HepG2 (cell line): Measurements from ENCODE around the gene ZFAND3. TPM values are rescaled to one million over a fixed set of nuclear protein-coding genes. Genes with fewer than 3 reads are reported as not detected.

Experiments used
- ATAC-seq: fragments of 200-7000 bp; cut with Tn5 transposase; 3 replicates; pipeline ENCODE4 v1.9.1; 2020; ENCODE audit warnings: mild to moderate bottlenecking, moderate library complexity
- BruUV-seq: library from RNA; stranded (reverse); fragments of 400-500 nt; replicated peaks from 2 replicates; lab custom pipeline; 2021; lab: Mats Ljungman, UMichigan
- CTCF ChIA-PET: fragments of 300-600 bp; formaldehyde crosslinking; extraction: SDS; loops from one replicate; lab custom pipeline; 2021; ENCODE audit warnings: low total read pairs, inconsistent platforms, low intra/inter-chr PET ratio; lab: Yijun Ruan, JAX
- POLR2A ChIA-PET: fragments of 350-600 bp; sonication (Branson Sonifier 250); formaldehyde crosslinking; loops from one replicate; lab custom pipeline; 2020; ENCODE audit warnings: antibody characterized with exemption, inconsistent platforms; lab: Yijun Ruan, JAX
- DNase-seq: peaks from one replicate; pipeline ENCODE4 v3.0.0-alpha.2; 2015; ENCODE audit warnings: low spot score
- FAIRE-seq: peaks from 3 replicates; lab custom pipeline; 2011; peaks lifted over from hg19 to GRCh38; lab: Jason Lieb, UNC
- H2AFZ ChIP-seq: one replicate; pipeline ENCODE4 v1.6.1; 2011; ENCODE audit warnings: low read length, inconsistent platforms
- H3K27ac ChIP-seq: fragments of 300-600 bp; 3 replicates; pipeline ENCODE4 v1.8.0; 2011; ENCODE audit warnings: mixed run types, mild to moderate bottlenecking, mixed read lengths, low read length, inconsistent platforms; ENCODE audit not compliant: insufficient read depth; ENCODE audit errors: extremely low read length
- H3K27me3 ChIP-seq, 2 experiments: fragments of 200-600 bp in 1 of 2; 2 replicates in 1 of 2; 3 replicates in 1 of 2; pipeline versions ENCODE4 v1.6.0 to v1.8.0; 2011; ENCODE audit warnings: low read length in 2 of 2, mild to moderate bottlenecking in 2 of 2, moderate library complexity in 2 of 2, inconsistent platforms in 1 of 2; ENCODE audit not compliant: insufficient read depth in 2 of 2, control insufficient read depth in 1 of 2
- H3K36me3 ChIP-seq, 2 experiments: fragments of 200-600 bp in 1 of 2; replicated peaks in 1 of 2; 2 replicates in 1 of 2; 3 replicates in 1 of 2; pipeline versions ENCODE4 v1.5.1 to v1.8.0; 2011; ENCODE audit warnings: low read length in 2 of 2, inconsistent platforms in 1 of 2; ENCODE audit not compliant: insufficient read depth in 2 of 2, control insufficient read depth in 1 of 2
- H3K4me1 ChIP-seq: 2 replicates; pipeline ENCODE4 v1.5.1; 2012; ENCODE audit warnings: low read length, inconsistent platforms; ENCODE audit not compliant: insufficient read depth
- H3K4me2 ChIP-seq: 2 replicates; pipeline ENCODE4 v1.6.0; 2011; ENCODE audit warnings: low read depth, low read length, inconsistent platforms
- H3K4me3 ChIP-seq, 3 experiments: fragments of 200-600 bp in 1 of 3; sonication (generic), shearing (Covaris generic) in 1 of 3; replicated peaks in 1 of 3; 2 replicates each; pipeline ENCODE4 v1.5.1; 2011 to 2016; ENCODE audit warnings: low read length in 3 of 3, inconsistent platforms in 2 of 3, low read depth in 2 of 3, mild to moderate bottlenecking in 2 of 3, control low read depth in 1 of 3, mixed read lengths in 1 of 3; ENCODE audit not compliant: insufficient read depth in 1 of 3
- H3K79me2 ChIP-seq: one replicate; pipeline ENCODE4 v1.6.1; 2011; ENCODE audit warnings: low read length, inconsistent platforms; ENCODE audit not compliant: insufficient read depth
- H3K9ac ChIP-seq: 2 replicates; pipeline ENCODE4 v1.6.0; 2011; ENCODE audit warnings: mild to moderate bottlenecking, low read depth, low read length, inconsistent platforms; ENCODE audit not compliant: insufficient read depth
- H3K9me3 ChIP-seq: 2 replicates; pipeline ENCODE4 v1.5.1; 2012; ENCODE audit warnings: mild to moderate bottlenecking, low read length
- H4K20me1 ChIP-seq: 2 replicates; pipeline ENCODE4 v1.6.0; 2011; ENCODE audit warnings: inconsistent platforms, mild to moderate bottlenecking, low read length, moderate library complexity; ENCODE audit not compliant: insufficient read depth
- ARID2 ChIP-seq: sonication (generic); formaldehyde crosslinking; IDR thresholded peaks from 2 replicates; pipeline ENCODE4 v1.8.1; 2022; ENCODE audit warnings: mild to moderate bottlenecking, missing genetic modification reagents, borderline replicate concordance
- ARNT2 ChIP-seq: sonication (generic); formaldehyde crosslinking; IDR thresholded peaks from 2 replicates; pipeline ENCODE4 v1.8.0; 2022; ENCODE audit warnings: mild to moderate bottlenecking, low read depth, missing genetic modification reagents, moderate library complexity
- ARNTL ChIP-seq: sonication (generic); formaldehyde crosslinking; IDR thresholded peaks from 2 replicates; pipeline ENCODE4 v1.4.0; 2020; ENCODE audit warnings: mild to moderate bottlenecking, missing genetic modification reagents
- HOXA9 ChIP-seq: sonication (generic); formaldehyde crosslinking; IDR thresholded peaks from 2 replicates; pipeline ENCODE4 v1.8.1; 2022; ENCODE audit warnings: missing genetic modification reagents, mild to moderate bottlenecking, moderate library complexity, borderline replicate concordance
- MAF1 ChIP-seq: sonication (generic); formaldehyde crosslinking; IDR thresholded peaks from 2 replicates; pipeline ENCODE4 v1.5.0; 2020; ENCODE audit warnings: missing genetic modification reagents, borderline replicate concordance
- NR2F2 ChIP-seq: IDR thresholded peaks from 2 replicates; pipeline ENCODE4 v1.6.1; 2012; ENCODE audit warnings: low read depth, inconsistent platforms, borderline replicate concordance
- POLR2AphosphoS2 ChIP-seq: IDR thresholded peaks from 2 replicates; pipeline ENCODE4 v1.6.1; 2011; ENCODE audit warnings: low read depth, low read length, improper control_type of control experiment
- RFX3 ChIP-seq: IDR thresholded peaks from 2 replicates; pipeline ENCODE4 v1.6.1; 2016; ENCODE audit warnings: missing biosample characterization, missing genetic modification reagents
- SIN3A ChIP-seq: IDR thresholded peaks from 2 replicates; pipeline ENCODE4 v1.6.1; 2011; ENCODE audit warnings: low read depth, mild to moderate bottlenecking, control low read depth, low read length, borderline replicate concordance
- SRSF1 ChIP-seq: fragments of 200-400 bp; formaldehyde crosslinking; optimal IDR thresholded peaks from 2 replicates; pipeline ENCODE3; 2017; ENCODE audit warnings: mild to moderate bottlenecking, low read depth, low read length, moderate library complexity
- ZBTB43 ChIP-seq: sonication (generic); formaldehyde crosslinking; conservative IDR thresholded peaks from 2 replicates; pipeline ENCODE4 v1.4.0; 2020; ENCODE audit warnings: missing genetic modification reagents
- ZNF101 ChIP-seq: sonication (generic); formaldehyde crosslinking; IDR thresholded peaks from 2 replicates; pipeline ENCODE4 v1.4.0; 2020; ENCODE audit warnings: mild to moderate bottlenecking, low read depth, missing genetic modification reagents, borderline replicate concordance
- ZNF503 ChIP-seq: sonication (generic); formaldehyde crosslinking; IDR thresholded peaks from 2 replicates; pipeline ENCODE4 v1.4.0; 2020; ENCODE audit warnings: missing genetic modification reagents
- ZNF563 ChIP-seq: sonication (generic); formaldehyde crosslinking; IDR thresholded peaks from 2 replicates; pipeline ENCODE4 v1.8.0; 2022; ENCODE audit warnings: mild to moderate bottlenecking, moderate library complexity, missing genetic modification reagents
- WGBS: methylation state at CpG from one replicate; pipeline ENCODE4 v1.1.6; 2017; ENCODE audit warnings: low lambda C conversion rate; 5-methylcytosine and 5-hydroxymethylcytosine counted together
- in situ Hi-C: cut with HindIII; loops from 2 replicates; pipeline ENCODE4 v1.10.0; 2017; ENCODE audit warnings: low pct_unique_long_range_greater_than_20kb; ENCODE audit not compliant: extremely low pct_ligation_motif_present
- intact Hi-C: fragments of 100-400 bp; cut with micrococcal nuclease; formaldehyde crosslinking; loops from one replicate; pipeline ENCODE4 v1.10.0; 2022; ENCODE audit not compliant: unreplicated experiment
- polyA plus RNA-seq, 8 experiments: library from polyadenylated mRNA; depleted of rRNA in 3 of 8; stranded (reverse) in 7 of 8; unstranded in 1 of 8; fragments of >200 nt; fragmentation: Illumina TruSeq in 4 of 8; extraction: Trizol in 4 of 8; gene quantifications; 2 replicates each; pipeline versions ENCODE4 v1.2.1 to v1.2.3, GENCODE V29; 2011 to 2016; ENCODE audit warnings: low read depth in 4 of 8, missing spikeins in 1 of 8, mixed read lengths in 1 of 8; ENCODE audit not compliant: insufficient read depth in 1 of 8
- total RNA-seq, 5 experiments: library from RNA; depleted of rRNA; stranded (reverse); fragments of >200 nt; fragmentation: Illumina TruSeq; extraction: Trizol; gene quantifications; 2 replicates each; pipeline ENCODE4 v1.2.3, GENCODE V29; 2016; ENCODE audit warnings: low read depth in 1 of 5
- TF ChIP-seq, protein P1 (sequence below): sonication (generic); formaldehyde crosslinking; IDR thresholded peaks from 2 replicates; pipeline ENCODE4 v1.4.0; 2020; ENCODE audit warnings: missing genetic modification reagents
- TF ChIP-seq, protein P2 (sequence below): IDR thresholded peaks from 2 replicates; pipeline ENCODE4 v1.6.1; 2016; ENCODE audit warnings: missing compliant biosample characterization, missing genetic modification reagents, borderline replicate concordance

Gene ZFAND3
- total and polyA plus RNA-seq, 2 of the 13 experiments (the other 11 are each of a cell fraction or from before 2014, with no cell fraction given) = 16.4 to 17.1 TPM

- FAIRE-seq (no peak), DNase-seq (no peak)
- H3K4me2 ChIP-seq = no peak overlapping the region
- no peak overlapping the region for H3K4me3 ChIP-seq
- no peaks in the 10 kb centered on the region for H3K27me3 ChIP-seq
- no peak overlapping the region for H3K27ac ChIP-seq
- 98% methylated on average over 17 of the region's 22 CpGs for WGBS
- no peaks in the 10 kb centered on the region for H3K9me3 ChIP-seq
- in situ Hi-C loops = no loop called here
- no peak overlapping the region for H2AFZ ChIP-seq
- BruUV-seq = no TSS peak
- H3K36me3 ChIP-seq = no peaks in the 10 kb centered on the region
- peaks cover 68% of the 10 kb centered on the region for H3K4me1 ChIP-seq
- no peak overlapping the region for H3K9ac ChIP-seq
- no peak for TF ChIP-seq ZNF101 (CRISPR knock-in tag)
- no peak for TF ChIP-seq RFX3 (CRISPR knock-in tag)
- no peak for TF ChIP-seq HOXA9 (CRISPR knock-in tag)
- no peak for TF ChIP-seq SIN3A
- TF ChIP-seq ARNT2 = no peak
- TF ChIP-seq ZBTB43 (CRISPR knock-in tag) = no peak
- TF ChIP-seq, protein P1, sequence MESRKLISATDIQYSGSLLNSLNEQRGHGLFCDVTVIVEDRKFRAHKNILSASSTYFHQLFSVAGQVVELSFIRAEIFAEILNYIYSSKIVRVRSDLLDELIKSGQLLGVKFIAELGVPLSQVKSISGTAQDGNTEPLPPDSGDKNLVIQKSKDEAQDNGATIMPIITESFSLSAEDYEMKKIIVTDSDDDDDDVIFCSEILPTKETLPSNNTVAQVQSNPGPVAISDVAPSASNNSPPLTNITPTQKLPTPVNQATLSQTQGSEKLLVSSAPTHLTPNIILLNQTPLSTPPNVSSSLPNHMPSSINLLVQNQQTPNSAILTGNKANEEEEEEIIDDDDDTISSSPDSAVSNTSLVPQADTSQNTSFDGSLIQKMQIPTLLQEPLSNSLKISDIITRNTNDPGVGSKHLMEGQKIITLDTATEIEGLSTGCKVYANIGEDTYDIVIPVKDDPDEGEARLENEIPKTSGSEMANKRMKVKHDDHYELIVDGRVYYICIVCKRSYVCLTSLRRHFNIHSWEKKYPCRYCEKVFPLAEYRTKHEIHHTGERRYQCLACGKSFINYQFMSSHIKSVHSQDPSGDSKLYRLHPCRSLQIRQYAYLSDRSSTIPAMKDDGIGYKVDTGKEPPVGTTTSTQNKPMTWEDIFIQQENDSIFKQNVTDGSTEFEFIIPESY (CRISPR knock-in tag) = no peak
- no peak for TF ChIP-seq NR2F2
- TF ChIP-seq, protein P2, sequence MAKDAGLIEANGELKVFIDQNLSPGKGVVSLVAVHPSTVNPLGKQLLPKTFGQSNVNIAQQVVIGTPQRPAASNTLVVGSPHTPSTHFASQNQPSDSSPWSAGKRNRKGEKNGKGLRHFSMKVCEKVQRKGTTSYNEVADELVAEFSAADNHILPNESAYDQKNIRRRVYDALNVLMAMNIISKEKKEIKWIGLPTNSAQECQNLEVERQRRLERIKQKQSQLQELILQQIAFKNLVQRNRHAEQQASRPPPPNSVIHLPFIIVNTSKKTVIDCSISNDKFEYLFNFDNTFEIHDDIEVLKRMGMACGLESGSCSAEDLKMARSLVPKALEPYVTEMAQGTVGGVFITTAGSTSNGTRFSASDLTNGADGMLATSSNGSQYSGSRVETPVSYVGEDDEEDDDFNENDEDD = no peak
- TF ChIP-seq ZNF563 (CRISPR knock-in tag) = no peak
- TF ChIP-seq ARID2 (CRISPR knock-in tag) = no peak
- TF ChIP-seq SRSF1 = no peak
- TF ChIP-seq ARNTL (CRISPR knock-in tag) = no peak
- TF ChIP-seq MAF1 (CRISPR knock-in tag) = no peak
- TF ChIP-seq POLR2AphosphoS2 = no peak
- no peak for TF ChIP-seq ZNF503
- TF ChIP-seq, all 625 proteins: peak for 0
- intact Hi-C loops = loop anchor here (10.0 kb wide), 1 partner anchor 320 kb away; no protein-coding TSS in a partner anchor
- POLR2A ChIA-PET = interaction anchor here (1.5 kb wide), 1 partner anchor 11 kb away, joined by 3 read pairs; no protein-coding TSS in a partner anchor
- Histone ChIP-seq H4K20me1 (no peaks in the 10 kb centered on the region), H3K79me2 (no peaks in the 10 kb centered on the region)
- ATAC-seq = no peak
- CTCF ChIA-PET = no interaction called here
Observed at GRCh38 chr6:38174806-38175495, 355.4 kb downstream of the ZFAND3 start.
